DOHH2 (cell line): Measurements from ENCODE around the gene GRK2.

ENCODE experiments used
- H3F3A ChIP-seq: fragments of 200-600 bp; sonication (generic), shearing (Covaris generic); 2 replicates; pipeline ENCODE4 v1.6.0; 2016; ENCODE audit warnings: antibody characterized with exemption, mild to moderate bottlenecking; ENCODE audit not compliant: control insufficient read depth, insufficient read depth
- H3K27ac ChIP-seq: fragments of 200-600 bp; sonication (generic); 2 replicates; pipeline ENCODE4 v1.5.1; 2014; ENCODE audit warnings: low read depth, mild to moderate bottlenecking, low read length, moderate library complexity
- H3K27me3 ChIP-seq: fragments of 200-600 bp; sonication (generic); 2 replicates; pipeline ENCODE4 v1.6.1; 2014; ENCODE audit warnings: mild to moderate bottlenecking, low read length, mixed read lengths; ENCODE audit not compliant: control insufficient read depth
- H3K36me3 ChIP-seq: fragments of 200-600 bp; sonication (generic); 2 replicates; pipeline ENCODE4 v1.6.1; 2014; ENCODE audit warnings: mild to moderate bottlenecking, low read length, moderate library complexity, mixed read lengths; ENCODE audit not compliant: control insufficient read depth
- H3K4me1 ChIP-seq: fragments of 200-600 bp; sonication (generic); 2 replicates; pipeline ENCODE4 v1.6.1; 2014; ENCODE audit warnings: mild to moderate bottlenecking, low read length, mixed read lengths; ENCODE audit not compliant: control insufficient read depth
- H3K4me2 ChIP-seq: fragments of 200-600 bp; sonication (generic); 2 replicates; pipeline ENCODE4 v1.6.0; 2014; ENCODE audit warnings: mild to moderate bottlenecking, low read length, moderate library complexity
- H3K4me3 ChIP-seq: fragments of 200-600 bp; sonication (generic); 2 replicates; pipeline ENCODE4 v1.5.1; 2014; ENCODE audit warnings: mild to moderate bottlenecking, low read length, mixed read lengths
- H3K79me2 ChIP-seq: fragments of 200-600 bp; sonication (generic); 2 replicates; pipeline ENCODE4 v1.6.1; 2014; ENCODE audit warnings: mild to moderate bottlenecking, low read length, mixed read lengths; ENCODE audit not compliant: control insufficient read depth
- H3K9me2 ChIP-seq: fragments of 200-600 bp; sonication (generic); replicated peaks from 2 replicates; pipeline ENCODE4 v1.6.1; 2014; ENCODE audit warnings: mild to moderate bottlenecking, low read length, mixed read lengths; ENCODE audit not compliant: control insufficient read depth
- H3K9me3 ChIP-seq: fragments of 200-600 bp; sonication (generic); 2 replicates; pipeline ENCODE4 v1.6.1; 2014; ENCODE audit warnings: antibody characterized with exemption, low read length, mixed read lengths; ENCODE audit not compliant: control insufficient read depth, insufficient read depth
- H4K20me1 ChIP-seq: fragments of 200-600 bp; sonication (generic); 2 replicates; pipeline ENCODE4 v1.6.0; 2014; ENCODE audit warnings: low read depth, mild to moderate bottlenecking, antibody characterized with exemption, low read length, moderate library complexity; ENCODE audit not compliant: control insufficient read depth, insufficient read depth
- EZH2phosphoT487 ChIP-seq: fragments of 200-600 bp; sonication (generic); IDR thresholded peaks from 2 replicates; pipeline ENCODE4 v1.6.1; 2017; ENCODE audit warnings: borderline replicate concordance, mild to moderate bottlenecking, antibody characterized with exemption, low read length, moderate library complexity, mixed read lengths
- TF ChIP-seq, protein P1 (sequence below): fragments of 200-600 bp; sonication (generic); IDR thresholded peaks from one replicate; pipeline ENCODE4 v1.5.1; 2014; ENCODE audit warnings: antibody characterized with exemption, mild to moderate bottlenecking, low read depth, low read length; ENCODE audit not compliant: poor library complexity, severe bottlenecking

Gene GRK2

DNA sequence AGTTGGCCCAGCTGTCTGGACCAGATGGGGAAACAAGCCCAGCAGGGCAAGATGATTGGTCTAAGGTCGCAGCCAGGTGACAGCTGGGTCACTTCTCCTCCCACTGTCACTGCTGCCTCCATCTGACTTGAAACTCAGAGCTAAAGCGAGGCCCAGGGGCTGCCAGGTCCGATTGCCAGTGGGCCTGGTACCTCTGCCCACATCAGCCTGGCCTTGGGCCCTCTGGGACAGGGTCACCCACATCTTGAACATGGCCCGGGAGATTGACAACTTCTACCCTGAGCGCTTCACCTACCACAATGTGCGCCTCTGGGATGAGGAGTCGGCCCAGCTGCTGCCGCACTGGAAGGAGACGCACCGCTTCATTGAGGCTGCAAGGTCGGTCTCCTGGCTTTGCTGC, 42.9 kb downstream of the GRK2 start:
- no peak overlapping the region for H3K4me3 ChIP-seq
- no peaks in the 10 kb centered on the region; the same call in 1 of the 2 replicates for H3F3A ChIP-seq
- H3K9me2 ChIP-seq, result no peaks in the 10 kb centered on the region
- H3K79me2 ChIP-seq, result no peaks in the 10 kb centered on the region
- no peaks in the 10 kb centered on the region for H4K20me1 ChIP-seq
- H3K9me3 ChIP-seq, result no peaks in the 10 kb centered on the region
- no peak for TF ChIP-seq EZH2phosphoT487
- TF ChIP-seq, protein P1, sequence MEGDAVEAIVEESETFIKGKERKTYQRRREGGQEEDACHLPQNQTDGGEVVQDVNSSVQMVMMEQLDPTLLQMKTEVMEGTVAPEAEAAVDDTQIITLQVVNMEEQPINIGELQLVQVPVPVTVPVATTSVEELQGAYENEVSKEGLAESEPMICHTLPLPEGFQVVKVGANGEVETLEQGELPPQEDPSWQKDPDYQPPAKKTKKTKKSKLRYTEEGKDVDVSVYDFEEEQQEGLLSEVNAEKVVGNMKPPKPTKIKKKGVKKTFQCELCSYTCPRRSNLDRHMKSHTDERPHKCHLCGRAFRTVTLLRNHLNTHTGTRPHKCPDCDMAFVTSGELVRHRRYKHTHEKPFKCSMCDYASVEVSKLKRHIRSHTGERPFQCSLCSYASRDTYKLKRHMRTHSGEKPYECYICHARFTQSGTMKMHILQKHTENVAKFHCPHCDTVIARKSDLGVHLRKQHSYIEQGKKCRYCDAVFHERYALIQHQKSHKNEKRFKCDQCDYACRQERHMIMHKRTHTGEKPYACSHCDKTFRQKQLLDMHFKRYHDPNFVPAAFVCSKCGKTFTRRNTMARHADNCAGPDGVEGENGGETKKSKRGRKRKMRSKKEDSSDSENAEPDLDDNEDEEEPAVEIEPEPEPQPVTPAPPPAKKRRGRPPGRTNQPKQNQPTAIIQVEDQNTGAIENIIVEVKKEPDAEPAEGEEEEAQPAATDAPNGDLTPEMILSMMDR, result no peak
- no peak overlapping the region for H3K27ac ChIP-seq
- H3K4me2 ChIP-seq, result no peak overlapping the region
- H3K4me1 ChIP-seq, result no peaks in the 10 kb centered on the region
- peaks cover 26% of the 10 kb centered on the region for H3K36me3 ChIP-seq
- H3K27me3 ChIP-seq, result no peaks in the 10 kb centered on the region

DNA sequence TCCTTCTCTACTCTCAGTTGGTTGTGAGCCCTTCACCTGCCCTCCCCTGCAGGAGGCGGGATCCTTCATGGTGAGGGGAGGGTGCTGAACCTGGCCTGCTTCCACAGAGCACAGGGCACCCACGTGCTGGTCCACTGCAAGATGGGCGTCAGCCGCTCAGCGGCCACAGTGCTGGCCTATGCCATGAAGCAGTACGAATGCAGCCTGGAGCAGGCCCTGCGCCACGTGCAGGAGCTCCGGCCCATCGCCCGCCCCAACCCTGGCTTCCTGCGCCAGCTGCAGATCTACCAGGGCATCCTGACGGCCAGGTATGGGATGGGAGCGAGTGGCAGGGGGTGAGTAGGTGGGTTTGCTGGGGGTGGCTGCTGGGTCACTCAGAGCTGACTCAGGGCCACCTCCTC, 43.4 kb downstream of the GRK2 start:
- no peak overlapping the region for H3K27ac ChIP-seq
- no peaks in the 10 kb centered on the region for H3K4me1 ChIP-seq
- H3K4me2 ChIP-seq, result no peak overlapping the region
- H3K27me3 ChIP-seq, result no peaks in the 10 kb centered on the region
- H3K9me3 ChIP-seq, result no peaks in the 10 kb centered on the region
- H4K20me1 ChIP-seq, result no peaks in the 10 kb centered on the region
- no peak for TF ChIP-seq EZH2phosphoT487
- TF ChIP-seq, protein P1, result no peak
- H3K4me3 ChIP-seq, result no peak overlapping the region
- no peaks in the 10 kb centered on the region for H3K9me2 ChIP-seq
- H3K36me3 ChIP-seq, result peaks cover 26% of the 10 kb centered on the region
- H3K79me2 ChIP-seq, result no peaks in the 10 kb centered on the region
- no peaks in the 10 kb centered on the region; the same call in 1 of the 2 replicates for H3F3A ChIP-seq

DNA sequence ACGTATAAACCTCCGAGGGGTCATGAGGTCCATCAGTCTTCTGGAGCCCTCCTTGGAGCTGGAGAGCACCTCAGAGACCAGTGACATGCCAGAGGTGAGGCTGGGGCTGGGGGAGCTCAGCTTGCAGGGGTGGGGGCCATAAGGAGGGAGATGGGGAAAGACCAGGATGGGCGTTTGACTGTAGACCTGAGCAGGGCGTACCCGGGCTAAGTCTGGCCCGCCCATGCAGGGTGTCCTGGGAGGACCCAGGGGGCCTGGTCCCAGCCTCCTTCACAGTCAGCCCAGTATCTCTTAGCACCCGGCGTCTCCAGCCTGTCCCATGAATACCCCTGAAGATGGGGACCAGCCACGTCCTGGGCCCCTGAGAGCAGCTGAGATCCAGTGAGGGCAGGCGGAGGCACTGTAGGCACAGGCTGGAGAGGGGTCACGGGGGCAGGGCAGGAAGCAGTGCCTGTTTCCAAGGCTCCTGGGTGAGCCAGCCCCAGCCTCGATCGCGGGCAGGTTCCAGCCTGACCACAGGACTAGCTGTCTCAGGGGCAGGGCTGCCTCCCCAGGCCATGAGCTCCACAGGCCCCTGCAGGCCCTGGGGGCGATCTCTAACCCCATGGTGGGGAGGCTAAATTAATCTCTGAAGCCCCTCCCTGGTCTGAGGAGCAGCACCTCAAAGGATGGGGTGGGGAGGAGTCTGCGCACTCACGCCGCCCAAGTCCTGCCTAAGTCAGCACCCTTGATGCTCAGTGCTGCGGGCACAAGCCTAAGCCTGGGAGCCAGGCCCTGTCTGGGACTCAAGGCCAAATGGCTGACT, 44.2 kb downstream of the GRK2 start:
- Histone ChIP-seq H3K79me2 (no peaks in the 10 kb centered on the region), H3K4me2 (no peak overlapping the region), H3K27me3 (no peaks in the 10 kb centered on the region), H4K20me1 (no peaks in the 10 kb centered on the region), H3K4me1 (no peaks in the 10 kb centered on the region), H3F3A (peaks cover 5% of the 10 kb centered on the region), H3K4me3 (no peak overlapping the region), H3K27ac (no peak overlapping the region), H3K36me3 (peaks cover 26% of the 10 kb centered on the region), H3K9me2 (no peaks in the 10 kb centered on the region), H3K9me3 (no peaks in the 10 kb centered on the region)
- TF ChIP-seq EZH2phosphoT487, result no peak
- TF ChIP-seq, protein P1, result no peak
